HepG2 (cell line): Measurements from ENCODE around the gene PRDM7. TPM values are rescaled to one million over a fixed set of nuclear protein-coding genes. Genes with fewer than 3 reads are reported as not detected.

Experiments
- DPF2 ChIP-seq: sonication (generic); formaldehyde crosslinking; IDR thresholded peaks from 2 replicates; pipeline ENCODE4 v1.4.0; 2020; ENCODE audit warnings: mild to moderate bottlenecking, low read depth, missing genetic modification reagents, borderline replicate concordance
- ESRRA ChIP-seq: sonication (generic); formaldehyde crosslinking; IDR thresholded peaks from 2 replicates; pipeline ENCODE4 v1.5.1; 2020; ENCODE audit warnings: mild to moderate bottlenecking, low read depth, missing genetic modification reagents
- JARID2 ChIP-seq: sonication (generic); formaldehyde crosslinking; IDR thresholded peaks from 2 replicates; pipeline ENCODE4 v1.8.1; 2023; ENCODE audit warnings: missing genetic modification reagents, inconsistent platforms; ENCODE audit not compliant: insufficient replicate concordance
- NFE2 ChIP-seq: sonication (generic); formaldehyde crosslinking; IDR thresholded peaks from 2 replicates; pipeline ENCODE4 v1.4.0; 2020; ENCODE audit warnings: missing genetic modification reagents
- NR2F2 ChIP-seq: IDR thresholded peaks from 2 replicates; pipeline ENCODE4 v1.6.1; 2012; ENCODE audit warnings: low read depth, inconsistent platforms, borderline replicate concordance
- PHF5A ChIP-seq: IDR thresholded peaks from one replicate; pipeline ENCODE4 v1.6.1; 2018; ENCODE audit warnings: low read depth, missing genetic modification reagents; ENCODE audit not compliant: unreplicated experiment
- SIX4 ChIP-seq: sonication (generic); formaldehyde crosslinking; IDR thresholded peaks from 2 replicates; pipeline ENCODE4 v1.4.0; 2020; ENCODE audit warnings: missing genetic modification reagents
- SP1 ChIP-seq, 2 experiments: fragments of 450-650 bp in 1 of 2; sonication (generic) in 1 of 2; formaldehyde crosslinking in 1 of 2; IDR thresholded peaks; 2 replicates each; pipeline versions ENCODE4 v1.4.0 to v1.6.1; 2016 to 2020; ENCODE audit warnings: missing genetic modification reagents in 1 of 2
- STAG1 ChIP-seq: sonication (generic); formaldehyde crosslinking; IDR thresholded peaks from 2 replicates; pipeline ENCODE4 v1.4.0; 2020; ENCODE audit warnings: missing genetic modification reagents
- ZNF552 ChIP-seq: sonication (generic); formaldehyde crosslinking; IDR thresholded peaks from 2 replicates; pipeline ENCODE4 v1.9.0; 2022; ENCODE audit warnings: missing genetic modification reagents, mild to moderate bottlenecking, borderline replicate concordance
- ZNF569 ChIP-seq: sonication (generic); formaldehyde crosslinking; IDR thresholded peaks from 2 replicates; pipeline ENCODE4 v1.5.0; 2020; ENCODE audit warnings: mild to moderate bottlenecking, missing genetic modification reagents, moderate library complexity, borderline replicate concordance
- ZNF790 ChIP-seq: sonication (generic); formaldehyde crosslinking; IDR thresholded peaks from 2 replicates; pipeline ENCODE4 v1.8.0; 2022; ENCODE audit warnings: missing genetic modification reagents, mild to moderate bottlenecking, borderline replicate concordance
- polyA plus RNA-seq, 8 experiments: library from polyadenylated mRNA; depleted of rRNA in 3 of 8; stranded (reverse) in 7 of 8; unstranded in 1 of 8; fragments of >200 nt; fragmentation: Illumina TruSeq in 4 of 8; extraction: Trizol in 4 of 8; gene quantifications; 2 replicates each; pipeline versions ENCODE4 v1.2.1 to v1.2.3, GENCODE V29; 2011 to 2016; ENCODE audit warnings: low read depth in 4 of 8, missing spikeins in 1 of 8, mixed read lengths in 1 of 8; ENCODE audit not compliant: insufficient read depth in 1 of 8
- total RNA-seq, 5 experiments: library from RNA; depleted of rRNA; stranded (reverse); fragments of >200 nt; fragmentation: Illumina TruSeq; extraction: Trizol; gene quantifications; 2 replicates each; pipeline ENCODE4 v1.2.3, GENCODE V29; 2016; ENCODE audit warnings: low read depth in 1 of 5
- TF ChIP-seq, protein P1 (sequence below): sonication (generic); formaldehyde crosslinking; IDR thresholded peaks from 2 replicates; pipeline ENCODE4 v1.5.0; 2020; ENCODE audit warnings: missing genetic modification reagents
- TF ChIP-seq, protein P2 (sequence below): sonication (generic); formaldehyde crosslinking; IDR thresholded peaks from 2 replicates; pipeline ENCODE4 v1.4.0; 2020; ENCODE audit warnings: mild to moderate bottlenecking, low read depth, missing genetic modification reagents
- TF ChIP-seq, protein P3 (sequence below): sonication (generic); formaldehyde crosslinking; IDR thresholded peaks from 2 replicates; pipeline ENCODE4 v1.4.0; 2020; ENCODE audit warnings: missing genetic modification reagents, borderline replicate concordance
- TF ChIP-seq, protein P4 (sequence below), 2 experiments: sonication (generic) in 1 of 2; formaldehyde crosslinking in 1 of 2; IDR thresholded peaks; 2 replicates each; pipeline versions ENCODE4 v1.6.1 to v1.9.0; 2014 to 2022; ENCODE audit warnings: antibody characterized with exemption in 1 of 2, borderline replicate concordance in 1 of 2, inconsistent platforms in 1 of 2, low read depth in 1 of 2, missing genetic modification reagents in 1 of 2

PRDM7 gene
- total and polyA plus RNA-seq, 2 of the 13 experiments (the other 11 are each of a cell fraction or from before 2014, with no cell fraction given) = not detected

DNA sequence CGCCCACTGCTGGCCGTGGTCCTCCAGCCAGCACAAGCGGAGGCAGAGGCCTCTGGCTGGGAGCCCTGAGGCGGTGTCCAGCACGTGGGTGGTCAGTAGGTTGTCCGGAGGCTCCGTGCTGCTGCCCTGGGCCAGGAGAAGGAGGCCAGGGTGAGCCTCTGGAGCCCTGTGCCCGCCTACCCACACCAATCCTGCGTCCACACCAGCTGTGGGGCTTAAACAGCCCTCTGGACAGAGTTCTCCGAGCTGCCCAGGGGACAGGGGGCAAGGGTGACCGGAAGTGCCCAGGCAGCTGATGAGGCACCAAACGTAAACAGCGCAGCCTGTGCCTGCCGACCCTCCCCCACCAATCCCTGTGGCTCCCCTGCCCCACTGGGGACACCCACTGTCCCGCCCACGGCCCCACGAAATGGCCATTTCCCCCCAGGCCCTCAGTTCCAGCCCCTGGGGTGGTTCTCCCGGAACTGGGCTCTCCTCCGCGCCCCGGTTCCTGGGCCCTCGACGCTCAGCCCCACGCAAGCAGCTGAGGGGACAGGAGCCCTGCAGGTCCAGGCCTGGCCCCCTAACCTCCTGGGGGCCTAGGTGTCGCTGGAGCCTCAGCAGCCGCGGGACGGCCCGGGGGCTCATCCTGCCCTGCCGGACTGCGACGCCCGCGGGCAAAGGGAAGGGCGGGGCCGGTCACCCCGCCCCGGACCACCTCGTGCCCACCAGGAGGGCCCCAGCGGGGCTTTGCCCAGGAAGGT lies 30.0 kb downstream of the PRDM7 start (continued):
- TF ChIP-seq JARID2 (CRISPR knock-in tag) (no peak), ESRRA (CRISPR knock-in tag) (no peak), NFE2 (no peak), STAG1 (no peak; the same call in 1 of the 2 replicates), SP1 (IDR thresholded peaks at IDR 0.05) (no peak), SP1 (CRISPR knock-in tag; IDR thresholded peaks at IDR 0.05) (no peak; the same call in 1 of the 2 replicates), ZNF790 (no peak), PHF5A (CRISPR knock-in tag) (no peak), SIX4 (CRISPR knock-in tag) (no peak), ZNF552 (CRISPR knock-in tag) (no peak), NR2F2 (no peak), ZNF569 (CRISPR knock-in tag) (no peak), DPF2 (CRISPR knock-in tag) (0 out of 2 replicates have a peak, but pooled peaks have one; percentile 19)
- TF ChIP-seq, protein P1, sequence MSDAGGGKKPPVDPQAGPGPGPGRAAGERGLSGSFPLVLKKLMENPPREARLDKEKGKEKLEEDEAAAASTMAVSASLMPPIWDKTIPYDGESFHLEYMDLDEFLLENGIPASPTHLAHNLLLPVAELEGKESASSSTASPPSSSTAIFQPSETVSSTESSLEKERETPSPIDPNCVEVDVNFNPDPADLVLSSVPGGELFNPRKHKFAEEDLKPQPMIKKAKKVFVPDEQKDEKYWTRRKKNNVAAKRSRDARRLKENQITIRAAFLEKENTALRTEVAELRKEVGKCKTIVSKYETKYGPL (CRISPR knock-in tag) = no peak
- TF ChIP-seq, protein P2, sequence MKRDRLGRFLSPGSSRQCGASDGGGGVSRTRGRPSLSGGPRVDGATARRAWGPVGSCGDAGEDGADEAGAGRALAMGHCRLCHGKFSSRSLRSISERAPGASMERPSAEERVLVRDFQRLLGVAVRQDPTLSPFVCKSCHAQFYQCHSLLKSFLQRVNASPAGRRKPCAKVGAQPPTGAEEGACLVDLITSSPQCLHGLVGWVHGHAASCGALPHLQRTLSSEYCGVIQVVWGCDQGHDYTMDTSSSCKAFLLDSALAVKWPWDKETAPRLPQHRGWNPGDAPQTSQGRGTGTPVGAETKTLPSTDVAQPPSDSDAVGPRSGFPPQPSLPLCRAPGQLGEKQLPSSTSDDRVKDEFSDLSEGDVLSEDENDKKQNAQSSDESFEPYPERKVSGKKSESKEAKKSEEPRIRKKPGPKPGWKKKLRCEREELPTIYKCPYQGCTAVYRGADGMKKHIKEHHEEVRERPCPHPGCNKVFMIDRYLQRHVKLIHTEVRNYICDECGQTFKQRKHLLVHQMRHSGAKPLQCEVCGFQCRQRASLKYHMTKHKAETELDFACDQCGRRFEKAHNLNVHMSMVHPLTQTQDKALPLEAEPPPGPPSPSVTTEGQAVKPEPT = 0 out of 2 replicates have a peak, but pooled peaks have one; percentile 59
- TF ChIP-seq, protein P3, sequence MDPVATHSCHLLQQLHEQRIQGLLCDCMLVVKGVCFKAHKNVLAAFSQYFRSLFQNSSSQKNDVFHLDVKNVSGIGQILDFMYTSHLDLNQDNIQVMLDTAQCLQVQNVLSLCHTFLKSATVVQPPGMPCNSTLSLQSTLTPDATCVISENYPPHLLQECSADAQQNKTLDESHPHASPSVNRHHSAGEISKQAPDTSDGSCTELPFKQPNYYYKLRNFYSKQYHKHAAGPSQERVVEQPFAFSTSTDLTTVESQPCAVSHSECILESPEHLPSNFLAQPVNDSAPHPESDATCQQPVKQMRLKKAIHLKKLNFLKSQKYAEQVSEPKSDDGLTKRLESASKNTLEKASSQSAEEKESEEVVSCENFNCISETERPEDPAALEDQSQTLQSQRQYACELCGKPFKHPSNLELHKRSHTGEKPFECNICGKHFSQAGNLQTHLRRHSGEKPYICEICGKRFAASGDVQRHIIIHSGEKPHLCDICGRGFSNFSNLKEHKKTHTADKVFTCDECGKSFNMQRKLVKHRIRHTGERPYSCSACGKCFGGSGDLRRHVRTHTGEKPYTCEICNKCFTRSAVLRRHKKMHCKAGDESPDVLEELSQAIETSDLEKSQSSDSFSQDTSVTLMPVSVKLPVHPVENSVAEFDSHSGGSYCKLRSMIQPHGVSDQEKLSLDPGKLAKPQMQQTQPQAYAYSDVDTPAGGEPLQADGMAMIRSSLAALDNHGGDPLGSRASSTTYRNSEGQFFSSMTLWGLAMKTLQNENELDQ (CRISPR knock-in tag) = no peak
- TF ChIP-seq, protein P4, sequence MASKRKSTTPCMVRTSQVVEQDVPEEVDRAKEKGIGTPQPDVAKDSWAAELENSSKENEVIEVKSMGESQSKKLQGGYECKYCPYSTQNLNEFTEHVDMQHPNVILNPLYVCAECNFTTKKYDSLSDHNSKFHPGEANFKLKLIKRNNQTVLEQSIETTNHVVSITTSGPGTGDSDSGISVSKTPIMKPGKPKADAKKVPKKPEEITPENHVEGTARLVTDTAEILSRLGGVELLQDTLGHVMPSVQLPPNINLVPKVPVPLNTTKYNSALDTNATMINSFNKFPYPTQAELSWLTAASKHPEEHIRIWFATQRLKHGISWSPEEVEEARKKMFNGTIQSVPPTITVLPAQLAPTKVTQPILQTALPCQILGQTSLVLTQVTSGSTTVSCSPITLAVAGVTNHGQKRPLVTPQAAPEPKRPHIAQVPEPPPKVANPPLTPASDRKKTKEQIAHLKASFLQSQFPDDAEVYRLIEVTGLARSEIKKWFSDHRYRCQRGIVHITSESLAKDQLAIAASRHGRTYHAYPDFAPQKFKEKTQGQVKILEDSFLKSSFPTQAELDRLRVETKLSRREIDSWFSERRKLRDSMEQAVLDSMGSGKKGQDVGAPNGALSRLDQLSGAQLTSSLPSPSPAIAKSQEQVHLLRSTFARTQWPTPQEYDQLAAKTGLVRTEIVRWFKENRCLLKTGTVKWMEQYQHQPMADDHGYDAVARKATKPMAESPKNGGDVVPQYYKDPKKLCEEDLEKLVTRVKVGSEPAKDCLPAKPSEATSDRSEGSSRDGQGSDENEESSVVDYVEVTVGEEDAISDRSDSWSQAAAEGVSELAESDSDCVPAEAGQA (IDR thresholded peaks at IDR 0.05; ENCODE audit: low read depth) = no peak
- TF ChIP-seq, protein P4 (CRISPR knock-in tag; IDR thresholded peaks at IDR 0.05; ENCODE audit: borderline replicate concordance) = no peak
